IMR-90 (cell line): ENCODE measurements around the gene ALDH3A2. TPM values are rescaled to one million over a fixed set of nuclear protein-coding genes. Genes with fewer than 3 reads are reported as not detected.

Experiments used
- ATAC-seq: fragments of 200-7000 bp; cut with Tn5 transposase; 2 replicates; pipeline ENCODE4 v1.9.1; 2020; ENCODE audit warnings: low read depth, mild to moderate bottlenecking, moderate library complexity
- BruUV-seq: library from RNA; stranded (reverse); fragments of 400-500 nt; replicated peaks from 2 replicates; lab custom pipeline; 2021; lab: Mats Ljungman, UMichigan
- CTCF ChIA-PET: fragments of 300-600 bp; formaldehyde crosslinking; extraction: SDS; loops from one replicate; lab custom pipeline; 2021; ENCODE audit warnings: antibody characterized with exemption; lab: Yijun Ruan, JAX
- POLR2A ChIA-PET: fragments of 300-600 bp; sonication (Branson Sonifier 250); formaldehyde crosslinking; loops from one replicate; lab custom pipeline; 2022; ENCODE audit warnings: antibody characterized with exemption; ENCODE audit not compliant: unreplicated experiment; lab: Charles Lee
- DNase-seq: peaks from one replicate; pipeline ENCODE4 v3.0.0; 2013
- H2AFZ ChIP-seq: replicated peaks from 2 replicates; pipeline ENCODE3; 2013; ENCODE audit warnings: low read length, mild to moderate bottlenecking; ENCODE audit not compliant: poor library complexity
- H2AK5ac ChIP-seq: 2 replicates; pipeline ENCODE4 v1.6.1; 2013; ENCODE audit warnings: low read depth, low read length, inconsistent platforms
- H2AK9ac ChIP-seq: replicated peaks from 2 replicates; pipeline ENCODE3; 2013; ENCODE audit warnings: mild to moderate bottlenecking, low read depth, low read length, moderate library complexity; ENCODE audit not compliant: poor library complexity
- H2BK120ac ChIP-seq: 2 replicates; pipeline ENCODE4 v1.6.1; 2013; ENCODE audit warnings: low read depth, low read length, inconsistent platforms
- H2BK15ac ChIP-seq: 3 replicates; pipeline ENCODE4 v1.6.1; 2013; ENCODE audit warnings: low read depth, low read length, inconsistent platforms
- H2BK20ac ChIP-seq: 2 replicates; pipeline ENCODE4 v1.6.1; 2013; ENCODE audit warnings: low read depth, mild to moderate bottlenecking, inconsistent platforms, low read length, moderate library complexity
- H2BK5ac ChIP-seq: 2 replicates; pipeline ENCODE4 v1.6.1; 2013; ENCODE audit warnings: mild to moderate bottlenecking, low read depth, low read length, inconsistent platforms; ENCODE audit not compliant: poor library complexity, severe bottlenecking
- H3K14ac ChIP-seq: replicated peaks from 2 replicates; pipeline ENCODE4 v1.6.1; 2013; ENCODE audit warnings: low read depth, low read length, inconsistent platforms
- H3K18ac ChIP-seq: 2 replicates; pipeline ENCODE4 v1.6.1; 2013; ENCODE audit warnings: low read depth, low read length, control low read depth
- H3K23ac ChIP-seq: 2 replicates; pipeline ENCODE4 v1.6.1; 2013; ENCODE audit warnings: low read depth, low read length, inconsistent platforms
- H3K27ac ChIP-seq: 2 replicates; pipeline ENCODE4 v1.5.1; 2013; ENCODE audit warnings: mild to moderate bottlenecking, control low read depth, low read length; ENCODE audit not compliant: insufficient read depth
- H3K27me3 ChIP-seq: 2 replicates; pipeline ENCODE4 v1.6.1; 2013; ENCODE audit warnings: low read length; ENCODE audit not compliant: control insufficient read depth, insufficient read depth
- H3K36me3 ChIP-seq: 2 replicates; pipeline ENCODE4 v1.6.1; 2013; ENCODE audit warnings: low read length, mixed read lengths; ENCODE audit not compliant: control insufficient read depth, insufficient read depth
- H3K4ac ChIP-seq: 2 replicates; pipeline ENCODE4 v1.6.1; 2013; ENCODE audit warnings: low read depth, low read length, inconsistent platforms
- H3K4me1 ChIP-seq: 2 replicates; pipeline ENCODE4 v1.6.1; 2013; ENCODE audit warnings: low read length, mixed read lengths; ENCODE audit not compliant: control insufficient read depth, insufficient read depth
- H3K4me2 ChIP-seq: 2 replicates; pipeline ENCODE4 v1.6.1; 2013; ENCODE audit warnings: low read depth, mild to moderate bottlenecking, control low read depth, low read length, moderate library complexity
- H3K4me3 ChIP-seq: 2 replicates; pipeline ENCODE4 v1.5.1; 2013; ENCODE audit warnings: low read depth, mild to moderate bottlenecking, control low read depth, low read length, moderate library complexity; ENCODE audit not compliant: insufficient read depth
- H3K56ac ChIP-seq: 2 replicates; pipeline ENCODE4 v1.6.1; 2013; ENCODE audit warnings: low read length, inconsistent platforms; ENCODE audit not compliant: insufficient read depth; ENCODE audit errors: extremely low read depth
- H3K79me1 ChIP-seq, 2 experiments: 2 replicates each; pipeline ENCODE4 v1.6.1; 2013; ENCODE audit warnings: low read length in 2 of 2, inconsistent platforms in 1 of 2, low read depth in 1 of 2
- H3K9ac ChIP-seq: 2 replicates; pipeline ENCODE4 v1.6.1; 2013; ENCODE audit warnings: low read depth, low read length, control low read depth
- H3K9me1 ChIP-seq: 2 replicates; pipeline ENCODE4 v1.6.1; 2013; ENCODE audit warnings: low read length, inconsistent platforms; ENCODE audit not compliant: insufficient read depth
- H3K9me3 ChIP-seq: 2 replicates; pipeline ENCODE4 v1.6.1; 2013; ENCODE audit warnings: low read length; ENCODE audit not compliant: control insufficient read depth, insufficient read depth
- H4K20me1 ChIP-seq: 2 replicates; pipeline ENCODE4 v1.6.1; 2013; ENCODE audit warnings: low read length, inconsistent platforms; ENCODE audit not compliant: insufficient read depth
- H4K5ac ChIP-seq: 2 replicates; pipeline ENCODE4 v1.6.1; 2013; ENCODE audit warnings: mild to moderate bottlenecking, low read depth, low read length, control low read depth
- H4K8ac ChIP-seq, 2 experiments: 2 replicates each; pipeline ENCODE4 v1.6.1; 2013; ENCODE audit warnings: low read depth in 2 of 2, low read length in 2 of 2, control low read depth in 1 of 2, inconsistent platforms in 1 of 2
- H4K91ac ChIP-seq: 2 replicates; pipeline ENCODE4 v1.6.1; 2013; ENCODE audit warnings: low read depth, low read length, inconsistent platforms; ENCODE audit not compliant: insufficient read depth
- BHLHE40 ChIP-seq: fragments of 150-350 bp; IDR thresholded peaks from 2 replicates; pipeline ENCODE4 v1.6.1; 2016; ENCODE audit warnings: mild to moderate bottlenecking, low read depth, low read length
- CEBPB ChIP-seq: IDR thresholded peaks from 2 replicates; pipeline ENCODE4 v1.6.1; 2012; ENCODE audit warnings: low read depth, low read length, improper control_type of control experiment
- FOS ChIP-seq: fragments of 150-350 bp; IDR thresholded peaks from 2 replicates; pipeline ENCODE4 v1.6.1; 2016; ENCODE audit warnings: low read depth, low read length
- MAFK ChIP-seq: IDR thresholded peaks from 2 replicates; pipeline ENCODE4 v1.6.1; 2012; ENCODE audit warnings: low read depth, low read length, improper control_type of control experiment
- MAZ ChIP-seq: IDR thresholded peaks from 2 replicates; pipeline ENCODE4 v1.6.1; 2012; ENCODE audit warnings: low read depth, mild to moderate bottlenecking, low read length, improper control_type of control experiment, moderate library complexity, borderline replicate concordance
- NFE2L2 ChIP-seq: fragments of 150-350 bp; IDR thresholded peaks from 2 replicates; pipeline ENCODE4 v1.6.1; 2016; ENCODE audit warnings: low read depth, mild to moderate bottlenecking, low read length
- POLR2A ChIP-seq: IDR thresholded peaks from 2 replicates; pipeline ENCODE4 v1.6.1; 2012; ENCODE audit warnings: mild to moderate bottlenecking, low read depth, low read length
- RAD21 ChIP-seq: IDR thresholded peaks from 2 replicates; pipeline ENCODE4 v1.6.1; 2012; ENCODE audit warnings: low read length, improper control_type of control experiment
- RCOR1 ChIP-seq: IDR thresholded peaks from 2 replicates; pipeline ENCODE4 v1.6.1; 2012; ENCODE audit warnings: mild to moderate bottlenecking, low read length, improper control_type of control experiment; ENCODE audit not compliant: insufficient replicate concordance
- SMC3 ChIP-seq: fragments of 150-350 bp; IDR thresholded peaks from 2 replicates; pipeline ENCODE4 v1.6.1; 2016; ENCODE audit warnings: low read depth, mild to moderate bottlenecking, antibody characterized with exemption, low read length, moderate library complexity
- WGBS, 2 experiments: methylation state at CpG; one replicate each; pipeline versions ENCODE4 v1.1.5 to v1.1.7; 2013; ENCODE audit warnings: missing lambda C conversion rate in 2 of 2; ENCODE audit not compliant: insufficient read length in 1 of 2; ENCODE audit errors: extremely low coverage in 2 of 2; 5-methylcytosine and 5-hydroxymethylcytosine counted together
- dilution Hi-C: fragments of 300-500 bp; cut with HindIII; formaldehyde crosslinking; loops from one replicate; pipeline ENCODE4 v1.14.3; 2018; ENCODE audit warnings: low sequenced_read_pairs; ENCODE audit not compliant: unreplicated experiment
- in situ Hi-C: fragments of 300-500 bp; cut with MboI; formaldehyde crosslinking; loops from 3 replicates; pipeline ENCODE4 v1.14.3; 2019; ENCODE audit warnings: low sequenced_read_pairs, inconsistent platforms, mixed read lengths
- intact Hi-C: fragments of 100-400 bp; cut with micrococcal nuclease; formaldehyde crosslinking; loops from 2 replicates; pipeline ENCODE4 v1.10.0; 2022
- polyA plus RNA-seq, 3 experiments: library from polyadenylated mRNA; depleted of rRNA; stranded (reverse); fragments of >200 nt; gene quantifications; 2 replicates each; pipeline ENCODE4 v1.2.3, GENCODE V29; 2012; ENCODE audit warnings: low replicate concordance in 1 of 3
- total RNA-seq: library from RNA; depleted of rRNA; stranded (reverse); fragments of >200 nt; gene quantifications from 2 replicates; pipeline ENCODE4 v1.2.3, GENCODE V29; 2012
- TF ChIP-seq, protein P1 (sequence below): fragments of 150-350 bp; IDR thresholded peaks from 2 replicates; pipeline ENCODE4 v1.6.1; 2016; ENCODE audit warnings: low read depth, mild to moderate bottlenecking, low read length, moderate library complexity, borderline replicate concordance
- TF ChIP-seq, protein P2 (sequence below): fragments of 150-350 bp; IDR thresholded peaks from 2 replicates; pipeline ENCODE4 v1.6.1; 2017; ENCODE audit warnings: mild to moderate bottlenecking, antibody characterized with exemption, low read length, low read depth

Gene ALDH3A2
- total and polyA plus RNA-seq, 2 of the 4 experiments (the other 2 are of a cell fraction), result 4.0 to 7.9 TPM

DNA sequence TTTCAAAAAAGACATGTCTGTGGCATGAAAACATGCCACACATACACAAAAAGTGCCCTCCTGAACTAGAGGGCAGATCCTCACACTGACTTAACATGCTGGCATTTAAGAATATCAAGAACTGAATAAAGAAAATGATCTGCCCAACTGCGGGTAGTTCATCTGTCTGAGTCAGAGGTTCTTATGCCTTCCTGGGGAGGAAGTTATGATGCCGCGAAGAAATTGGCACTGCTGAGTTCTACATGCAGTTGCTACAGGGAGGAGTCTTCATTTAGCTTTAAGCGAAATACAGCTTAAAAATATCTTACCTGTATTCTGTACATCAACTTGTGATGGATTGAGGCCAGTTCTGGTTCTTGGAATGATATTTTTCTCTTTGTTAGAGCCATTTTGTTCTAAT, 6.3 kb downstream of the ALDH3A2 start:
- H4K5ac ChIP-seq, result no peak overlapping the region
- CTCF ChIA-PET, result no interaction called here
- H4K20me1 ChIP-seq, result peaks cover 6% of the 10 kb centered on the region; the same call in 1 of the 2 replicates
- H3K56ac ChIP-seq, result no peak overlapping the region
- no peak overlapping the region for H3K4me3 ChIP-seq
- H2AK5ac ChIP-seq, result no peak overlapping the region
- peaks cover 9% of the 10 kb centered on the region for H3K27me3 ChIP-seq
- no peak overlapping the region for H2BK15ac ChIP-seq
- no peaks in the 10 kb centered on the region; the same call in 1 of the 2 replicates for H3K36me3 ChIP-seq
- H3K4me1 ChIP-seq, result 0 out of 2 replicates have a peak, but pooled peaks cover 2% of the 10 kb centered on the region
- no peak overlapping the region for H4K8ac ChIP-seq
- dilution Hi-C loops, result no loop called here
- H3K14ac ChIP-seq, result no peak overlapping the region
- H3K79me1 ChIP-seq, result no peaks in the 10 kb centered on the region
- no peak overlapping the region for H4K91ac ChIP-seq
- peaks cover 2% of the 10 kb centered on the region; the same call in 1 of the 2 replicates for H3K9me3 ChIP-seq
- no peak overlapping the region for H2BK120ac ChIP-seq
- H3K9me1 ChIP-seq, result no peaks in the 10 kb centered on the region
- no peak overlapping the region for H2BK5ac ChIP-seq
- no peak overlapping the region for H3K18ac ChIP-seq
- intact Hi-C loops, result no loop called here
- no peak overlapping the region for H2BK20ac ChIP-seq
- no peak overlapping the region for H3K4ac ChIP-seq
- POLR2A ChIA-PET, result no interaction called here
- H2AFZ ChIP-seq, result no peak overlapping the region
- in situ Hi-C loops, result no loop called here
- no peak overlapping the region for H3K4me2 ChIP-seq
- H2AK9ac ChIP-seq, result no peak overlapping the region
- no CpG with 5 or more reads among the region's 4 CpGs for WGBS, 2 experiments
- no peak for ATAC-seq
- no peak for DNase-seq
- H3K9ac ChIP-seq, result no peak overlapping the region
- H3K27ac ChIP-seq, result no peak overlapping the region
- TF ChIP-seq POLR2A (no peak), FOS (no peak), RCOR1 (no peak), RAD21 (no peak), BHLHE40 (no peak), NFE2L2 (no peak), MAFK (no peak), MAZ (no peak), SMC3 (no peak), CEBPB (no peak)
- TF ChIP-seq, protein P1, sequence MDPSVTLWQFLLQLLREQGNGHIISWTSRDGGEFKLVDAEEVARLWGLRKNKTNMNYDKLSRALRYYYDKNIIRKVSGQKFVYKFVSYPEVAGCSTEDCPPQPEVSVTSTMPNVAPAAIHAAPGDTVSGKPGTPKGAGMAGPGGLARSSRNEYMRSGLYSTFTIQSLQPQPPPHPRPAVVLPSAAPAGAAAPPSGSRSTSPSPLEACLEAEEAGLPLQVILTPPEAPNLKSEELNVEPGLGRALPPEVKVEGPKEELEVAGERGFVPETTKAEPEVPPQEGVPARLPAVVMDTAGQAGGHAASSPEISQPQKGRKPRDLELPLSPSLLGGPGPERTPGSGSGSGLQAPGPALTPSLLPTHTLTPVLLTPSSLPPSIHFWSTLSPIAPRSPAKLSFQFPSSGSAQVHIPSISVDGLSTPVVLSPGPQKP, result no peak
- TF ChIP-seq, protein P2, sequence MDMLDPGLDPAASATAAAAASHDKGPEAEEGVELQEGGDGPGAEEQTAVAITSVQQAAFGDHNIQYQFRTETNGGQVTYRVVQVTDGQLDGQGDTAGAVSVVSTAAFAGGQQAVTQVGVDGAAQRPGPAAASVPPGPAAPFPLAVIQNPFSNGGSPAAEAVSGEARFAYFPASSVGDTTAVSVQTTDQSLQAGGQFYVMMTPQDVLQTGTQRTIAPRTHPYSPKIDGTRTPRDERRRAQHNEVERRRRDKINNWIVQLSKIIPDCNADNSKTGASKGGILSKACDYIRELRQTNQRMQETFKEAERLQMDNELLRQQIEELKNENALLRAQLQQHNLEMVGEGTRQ, result no peak
- no TSS peak for BruUV-seq
- no peak overlapping the region for H3K23ac ChIP-seq
